Stimulated activated CD4-positive, alpha-beta T cell treated with anti-CD3 and anti-CD28 coated beads, TNF-alpha, amount 100 ng/mL, for 1 hour (primary cell): ENCODE results near the gene ZNG1E.
"Not testable (repeated sequence)": the region's sequence is repeated elsewhere in the genome, so short reads cannot be mapped to it uniquely, and the experiment has no call there.

Experiments
- DNase-seq, 3 donors: peaks; one replicate each; pipeline ENCODE4 v3.0.0-alpha.2; 2020; ENCODE audit warnings: low read depth in 3 of 3, low spot score in 1 of 3

Gene ZNG1E

GRCh38 chr9:65675589-65676021, at the start of gene ZNG1E:
TSS of gene ZNG1E (plus strand) at chr9:65675928. CDS start at chr9:65675977, 49 bp downstream.
- peak; percentile 25 to 41 (median 31) for DNase-seq

DNA sequence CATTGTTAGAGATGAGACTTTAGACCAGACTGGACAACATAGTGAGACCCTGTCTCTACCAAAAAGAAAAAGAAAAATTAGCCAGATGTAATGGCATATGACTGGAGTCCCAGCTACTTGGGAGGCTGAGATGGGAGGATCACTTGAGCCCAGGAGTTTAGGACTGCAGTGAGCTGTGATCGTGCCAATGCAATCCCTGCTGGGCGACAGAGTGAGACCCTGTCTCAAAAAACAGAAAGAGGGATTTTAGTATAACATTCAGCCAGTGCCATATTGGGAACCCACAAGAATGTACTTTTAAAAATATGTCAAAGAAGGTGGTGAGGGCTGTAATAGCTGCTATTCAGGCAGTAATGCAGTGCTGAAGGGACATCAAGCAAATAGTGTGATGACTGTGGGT, 2.1 kb upstream of the ZNG1E start:
- DNase-seq, result not testable (repeated sequence)

DNA sequence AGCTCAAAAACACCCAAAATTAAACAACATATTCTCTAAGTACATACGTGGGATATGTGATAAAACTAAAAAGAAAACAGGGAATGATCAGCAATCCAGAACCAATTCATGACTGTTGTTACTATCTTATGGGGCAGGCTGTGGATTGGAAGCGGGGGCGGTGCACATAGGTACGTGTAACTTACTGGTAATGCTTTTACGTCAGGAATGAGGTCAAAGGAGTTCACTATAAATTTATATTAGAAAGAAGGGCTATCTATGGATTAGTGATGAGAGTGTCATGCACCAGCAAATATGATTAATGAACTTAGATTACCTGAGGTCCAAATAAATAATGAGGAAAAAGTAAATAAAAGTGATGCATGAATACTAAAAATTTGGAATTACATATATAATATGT, 710 bp upstream of the ZNG1E start:
- not testable (repeated sequence) for DNase-seq

DNA sequence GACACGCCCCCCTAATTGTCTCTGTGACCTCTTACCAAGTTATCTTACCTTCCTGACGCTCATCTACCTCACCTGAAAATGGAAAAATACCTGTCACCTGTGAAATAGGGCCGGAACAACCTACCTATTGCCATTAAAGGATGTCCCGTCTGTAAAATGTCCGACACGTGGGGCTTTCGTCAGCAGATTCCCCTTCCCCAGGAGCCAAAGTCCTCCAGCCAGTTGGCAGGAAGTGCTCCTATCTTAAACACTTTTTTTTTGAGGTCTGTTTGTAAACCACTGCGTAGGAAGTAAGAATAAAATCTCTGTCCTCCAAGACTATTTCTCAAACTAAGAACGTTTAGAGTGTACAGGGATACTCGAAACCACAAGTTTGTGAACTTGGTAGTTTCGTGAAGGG, 661 bp downstream of the ZNG1E start:
- DNase-seq, result not testable (repeated sequence)

DNA sequence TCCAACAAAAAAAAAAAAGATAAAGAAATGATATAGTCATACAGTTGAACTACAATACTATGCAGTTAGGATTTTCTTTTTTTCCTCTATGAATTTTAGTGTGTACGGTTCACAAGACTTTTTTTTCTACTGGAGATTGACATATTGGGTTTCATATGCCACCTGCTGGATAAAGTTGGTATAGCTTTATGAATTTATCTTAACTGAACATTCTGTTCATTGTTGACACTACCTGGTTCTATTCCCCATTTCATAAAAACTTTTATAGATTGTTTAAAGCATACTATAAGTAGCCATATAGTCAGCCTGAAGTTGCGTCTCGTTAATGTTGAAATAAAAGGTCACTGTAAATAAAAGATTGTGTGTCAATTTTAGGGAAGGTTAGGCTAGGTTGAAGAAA, 2.8 kb downstream of the ZNG1E start:
- DNase-seq, result not testable (repeated sequence)

- DNase-seq, result not testable (repeated sequence)
Observed at GRCh38 chr9:65703550-65703949, 27.8 kb downstream of the ZNG1E start.

DNA sequence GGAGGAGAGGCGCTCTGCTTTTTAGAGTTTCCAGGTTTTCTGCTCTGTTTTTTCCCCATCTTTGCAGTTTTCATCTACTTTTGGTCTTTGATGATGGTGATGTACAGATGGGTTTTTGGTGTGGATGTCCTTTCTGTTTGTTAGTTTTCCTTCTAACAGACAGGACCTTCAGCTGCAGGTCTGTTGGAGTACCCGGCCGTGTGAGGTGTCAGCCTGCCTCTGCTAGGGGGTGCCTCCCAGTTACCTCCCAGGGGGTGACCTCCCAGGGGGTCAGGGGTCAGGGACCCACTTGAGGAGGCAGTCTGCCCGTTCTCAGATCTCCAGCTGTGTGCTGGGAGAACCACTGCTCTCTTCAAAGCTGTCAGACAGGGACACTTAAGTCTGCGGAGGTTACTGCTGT, 38.7 kb downstream of the ZNG1E start:
- DNase-seq, result not testable (repeated sequence)

- not testable (repeated sequence) for DNase-seq
Observed at GRCh38 chr9:65737096-65737564, 61.4 kb downstream of the ZNG1E start, which contains the start of gene FOXD4L4. TSS of gene FOXD4L4 (plus strand) at chr9:65737146. CDS start at chr9:65737146, 0 bp downstream.

DNA sequence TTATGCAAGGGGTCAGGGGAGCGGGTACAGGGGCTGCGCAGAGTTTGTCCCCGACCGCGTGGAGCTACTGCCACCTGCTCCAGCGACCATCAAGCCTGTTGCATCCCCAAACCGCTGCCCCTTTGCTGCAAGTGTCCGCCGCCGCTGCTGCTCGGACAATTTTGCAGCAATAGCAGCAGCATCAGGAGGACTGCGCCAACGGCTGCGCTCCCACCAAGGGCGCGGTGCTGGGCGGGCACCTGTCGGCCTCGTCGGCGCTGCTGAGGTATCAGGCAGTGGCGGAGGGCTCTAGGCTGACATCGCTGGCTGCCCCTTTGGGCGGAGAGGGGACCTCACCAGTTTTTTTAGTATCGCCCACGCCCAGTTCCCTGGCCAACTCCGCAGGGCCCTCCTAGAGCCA, 62.4 kb downstream of the ZNG1E start:
- not testable (repeated sequence) for DNase-seq
